A549 (cell line): ENCODE measurements around the gene ATM.
"Not testable (repeated sequence)": the region's sequence is repeated elsewhere in the genome, so short reads cannot be mapped to it uniquely, and the experiment has no call there.

ENCODE experiments used
- CEBPB ChIP-seq, 2 experiments: fragments of >200 bp in 1 of 2; sonication (Bioruptor Twin) in 1 of 2; formaldehyde crosslinking in 1 of 2; IDR thresholded peaks; 2 replicates each; pipeline ENCODE4 v1.6.1; 2012 to 2016
- ELK1 ChIP-seq: fragments of 150-350 bp; IDR thresholded peaks from 2 replicates; pipeline ENCODE4 v1.6.1; 2014; ENCODE audit warnings: low read depth, mild to moderate bottlenecking, low read length
- EP300 ChIP-seq, 2 experiments: fragments of >200 bp; sonication (Bioruptor Twin); formaldehyde crosslinking; IDR thresholded peaks; 2 replicates in 1 of 2; 3 replicates in 1 of 2; pipeline ENCODE4 v1.6.1; 2016 to 2017
- ESRRA ChIP-seq: fragments of 150-350 bp; IDR thresholded peaks from 2 replicates; pipeline ENCODE4 v1.6.1; 2014; ENCODE audit warnings: mild to moderate bottlenecking, low read length, borderline replicate concordance
- FOXS1 ChIP-seq: fragments of 250-450 bp; sonication (Bioruptor Pico); IDR thresholded peaks from 2 replicates; pipeline ENCODE4 v1.5.0; 2020; ENCODE audit warnings: mild to moderate bottlenecking, moderate library complexity
- MAZ ChIP-seq: fragments of 150-350 bp; IDR thresholded peaks from 2 replicates; pipeline ENCODE4 v1.6.1; 2014; ENCODE audit warnings: antibody characterized with exemption, low read depth, low read length, borderline replicate concordance
- POLR2AphosphoS2 ChIP-seq: conservative IDR thresholded peaks from 2 replicates; pipeline ENCODE4 v1.6.1; 2012; ENCODE audit warnings: low read length, improper control_type of control experiment, inconsistent platforms
- RFX5 ChIP-seq: fragments of 450-650 bp; IDR thresholded peaks from 2 replicates; pipeline ENCODE4 v1.7.1; 2014; ENCODE audit warnings: antibody characterized with exemption, mild to moderate bottlenecking, moderate library complexity
- ZFP36 ChIP-seq: fragments of 450-650 bp; IDR thresholded peaks from 2 replicates; pipeline ENCODE4 v1.6.1; 2014; ENCODE audit warnings: borderline replicate concordance; ENCODE audit not compliant: partially characterized antibody
- TF ChIP-seq, protein P1 (sequence below): fragments of >200 bp; sonication (Bioruptor Twin); formaldehyde crosslinking; IDR thresholded peaks from 3 replicates; pipeline ENCODE4 v1.5.1; 2016
- TF ChIP-seq, protein P2 (sequence below): fragments of >200 bp; sonication (Bioruptor Twin); formaldehyde crosslinking; IDR thresholded peaks from 3 replicates; pipeline ENCODE4 v1.6.1; 2016

DNA sequence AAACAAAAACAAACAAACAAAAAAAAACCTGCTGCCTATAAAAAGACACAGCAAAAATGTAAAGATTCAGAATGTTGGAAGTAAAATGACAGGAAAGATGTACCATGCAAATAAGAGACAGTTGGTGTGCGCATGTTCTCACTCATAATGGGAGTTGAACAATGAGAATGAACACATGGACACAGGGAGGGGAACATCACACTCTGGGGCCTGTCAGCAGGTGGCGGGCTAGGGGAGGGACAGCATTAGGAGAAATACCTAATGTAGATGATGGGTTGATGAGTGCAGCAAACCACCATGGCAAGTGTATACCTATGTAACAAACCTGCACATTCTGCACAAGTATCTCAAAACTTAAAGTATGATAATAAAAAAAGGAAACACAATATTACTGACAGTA, 194.7 kb downstream of the ATM start:
- TF ChIP-seq RFX5; POLR2AphosphoS2; ELK1; MAZ; ESRRA; FOXS1 (CRISPR knock-in tag); ZFP36; CEBPB (IDR thresholded peaks at IDR 0.05); EP300 (IDR thresholded peaks at IDR 0.05): not testable (repeated sequence)
- TF ChIP-seq, protein P1, sequence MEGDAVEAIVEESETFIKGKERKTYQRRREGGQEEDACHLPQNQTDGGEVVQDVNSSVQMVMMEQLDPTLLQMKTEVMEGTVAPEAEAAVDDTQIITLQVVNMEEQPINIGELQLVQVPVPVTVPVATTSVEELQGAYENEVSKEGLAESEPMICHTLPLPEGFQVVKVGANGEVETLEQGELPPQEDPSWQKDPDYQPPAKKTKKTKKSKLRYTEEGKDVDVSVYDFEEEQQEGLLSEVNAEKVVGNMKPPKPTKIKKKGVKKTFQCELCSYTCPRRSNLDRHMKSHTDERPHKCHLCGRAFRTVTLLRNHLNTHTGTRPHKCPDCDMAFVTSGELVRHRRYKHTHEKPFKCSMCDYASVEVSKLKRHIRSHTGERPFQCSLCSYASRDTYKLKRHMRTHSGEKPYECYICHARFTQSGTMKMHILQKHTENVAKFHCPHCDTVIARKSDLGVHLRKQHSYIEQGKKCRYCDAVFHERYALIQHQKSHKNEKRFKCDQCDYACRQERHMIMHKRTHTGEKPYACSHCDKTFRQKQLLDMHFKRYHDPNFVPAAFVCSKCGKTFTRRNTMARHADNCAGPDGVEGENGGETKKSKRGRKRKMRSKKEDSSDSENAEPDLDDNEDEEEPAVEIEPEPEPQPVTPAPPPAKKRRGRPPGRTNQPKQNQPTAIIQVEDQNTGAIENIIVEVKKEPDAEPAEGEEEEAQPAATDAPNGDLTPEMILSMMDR = peak; percentile 27; the same call in 2 of the 3 replicates
- TF ChIP-seq, protein P2, sequence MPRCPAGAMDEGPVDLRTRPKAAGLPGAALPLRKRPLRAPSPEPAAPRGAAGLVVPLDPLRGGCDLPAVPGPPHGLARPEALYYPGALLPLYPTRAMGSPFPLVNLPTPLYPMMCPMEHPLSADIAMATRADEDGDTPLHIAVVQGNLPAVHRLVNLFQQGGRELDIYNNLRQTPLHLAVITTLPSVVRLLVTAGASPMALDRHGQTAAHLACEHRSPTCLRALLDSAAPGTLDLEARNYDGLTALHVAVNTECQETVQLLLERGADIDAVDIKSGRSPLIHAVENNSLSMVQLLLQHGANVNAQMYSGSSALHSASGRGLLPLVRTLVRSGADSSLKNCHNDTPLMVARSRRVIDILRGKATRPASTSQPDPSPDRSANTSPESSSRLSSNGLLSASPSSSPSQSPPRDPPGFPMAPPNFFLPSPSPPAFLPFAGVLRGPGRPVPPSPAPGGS = not testable (repeated sequence)
